NK-92 treated with Interleukin-12 subunit alpha and Interleukin-12 subunit beta, amount 100 ng/mL, for 24 hours (cell line): Measurements from ENCODE around the gene C11orf42.

Experiments
- DNase-seq: peaks from one replicate; lab custom pipeline; 2025; lab: John Stamatoyannopoulos, UW

Gene C11orf42

GRCh38 chr11:6205366-6205765, at the start of gene C11orf42:
C11orf42 (plus strand) TSS chr11:6205557; CDS start chr11:6205616, 59 bp downstream.
- no peak for DNase-seq

GRCh38 chr11:6156628-6157359, 48.6 kb upstream of the C11orf42 start:
- DNase-seq, result no peak

- no peak for DNase-seq
Observed at GRCh38 chr11:6170226-6170625, 35.1 kb upstream of the C11orf42 start, which contains the start of gene OR52B2. OR52B2 (minus strand) TSS chr11:6170326; CDS start chr11:6170326, 0 bp downstream.

- no peak for DNase-seq
Observed at GRCh38 chr11:6175440-6175839, 29.9 kb upstream of the C11orf42 start.

GRCh38 chr11:6191742-6192141, 13.6 kb upstream of the C11orf42 start:
- DNase-seq, result no peak

- DNase-seq, result no peak
Observed at GRCh38 chr11:6194065-6194581, 11.2 kb upstream of the C11orf42 start.

GRCh38 chr11:6196396-6196795, 9.0 kb upstream of the C11orf42 start:
- DNase-seq, result no peak

GRCh38 chr11:6197466-6198200, 7.7 kb upstream of the C11orf42 start:
- DNase-seq, result no peak

- DNase-seq, result no peak
Observed at GRCh38 chr11:6199174-6199810, 6.1 kb upstream of the C11orf42 start, which contains the start of gene OR52W1. OR52W1 (plus strand) TSS chr11:6199224; CDS start chr11:6199224, 0 bp downstream.

GRCh38 chr11:6200975-6201374, 4.4 kb upstream of the C11orf42 start:
- peak; percentile 37 for DNase-seq

- no peak for DNase-seq
Observed at GRCh38 chr11:6201481-6201880, 3.9 kb upstream of the C11orf42 start.

- DNase-seq, result no peak
Observed at GRCh38 chr11:6202041-6202440, 3.3 kb upstream of the C11orf42 start.

- DNase-seq, result no peak
Observed at GRCh38 chr11:6203327-6203726, 2.0 kb upstream of the C11orf42 start.

- no peak for DNase-seq
Observed at GRCh38 chr11:6204706-6205105, 651 bp upstream of the C11orf42 start.

- DNase-seq, result no peak
Observed at GRCh38 chr11:6206456-6207180, 1.3 kb downstream of the C11orf42 start.

- DNase-seq, result no peak
Observed at GRCh38 chr11:6209801-6210200, 4.4 kb downstream of the C11orf42 start.

- DNase-seq, result no peak
Observed at GRCh38 chr11:6210274-6210955, 5.1 kb downstream of the C11orf42 start.

- DNase-seq, result no peak
Observed at GRCh38 chr11:6214530-6214929, 9.2 kb downstream of the C11orf42 start.

- DNase-seq, result no peak
Observed at GRCh38 chr11:6216501-6216900, 11.1 kb downstream of the C11orf42 start.

- no peak for DNase-seq
Observed at GRCh38 chr11:6217722-6218121, 12.4 kb downstream of the C11orf42 start.

- DNase-seq, result no peak
Observed at GRCh38 chr11:6219359-6219758, 14.0 kb downstream of the C11orf42 start.
